ENCODE results near the gene UBE2D2.
A peak's percentile ranks its signal among the peaks of the same experiment; 100 is the strongest.
"Not testable (repeated sequence)": the region's sequence is repeated elsewhere in the genome, so short reads cannot be mapped to it uniquely, and the experiment has no call there.

UBE2D2 gene

GRCh38 chr5:139527090-139527470, 34.1 kb upstream of the UBE2D2 start:
- H3K36me3 ChIP-seq (replicated peaks); DNase-seq (ENCODE audit: low spot score in 2 of 2); H3K4me3 ChIP-seq; in situ Hi-C loops (cut with MboI; ENCODE audit: low sequenced_read_pairs); H3K9me3 ChIP-seq; H3K27me3 ChIP-seq (ENCODE audit: low read depth): not testable (repeated sequence)
- H3K4me1 ChIP-seq, result peaks cover 24% of the 10 kb centered on the region

GRCh38 chr5:139527896-139528467, 33.2 kb upstream of the UBE2D2 start:
- H3K27me3 ChIP-seq (ENCODE audit: low read depth); H3K4me3 ChIP-seq; H3K36me3 ChIP-seq (replicated peaks); H3K9me3 ChIP-seq; DNase-seq (ENCODE audit: low spot score in 2 of 2); in situ Hi-C loops (cut with MboI; ENCODE audit: low sequenced_read_pairs): not testable (repeated sequence)
- peaks cover 24% of the 10 kb centered on the region for H3K4me1 ChIP-seq

GRCh38 chr5:139528695-139529094, 32.4 kb upstream of the UBE2D2 start:
- in situ Hi-C loops (cut with MboI; ENCODE audit: low sequenced_read_pairs); H3K27me3 ChIP-seq (ENCODE audit: low read depth); H3K9me3 ChIP-seq; H3K36me3 ChIP-seq (replicated peaks); DNase-seq (ENCODE audit: low spot score in 2 of 2); H3K4me3 ChIP-seq: not testable (repeated sequence)
- peaks cover 19% of the 10 kb centered on the region for H3K4me1 ChIP-seq

- H3K36me3 ChIP-seq (replicated peaks); H3K27me3 ChIP-seq (ENCODE audit: low read depth); DNase-seq (ENCODE audit: low spot score in 2 of 2); in situ Hi-C loops (cut with MboI; ENCODE audit: low sequenced_read_pairs); H3K4me1 ChIP-seq; H3K4me3 ChIP-seq; H3K9me3 ChIP-seq: not testable (repeated sequence)
These were observed 31.1 kb upstream of the UBE2D2 start for GRCh38 chr5:139530079-139530478.

GRCh38 chr5:139531772-139532169, 29.4 kb upstream of the UBE2D2 start:
- in situ Hi-C loops (cut with MboI; ENCODE audit: low sequenced_read_pairs), result no loop called here
- no peak for DNase-seq (ENCODE audit: low spot score in 2 of 2)
- Histone ChIP-seq H3K27me3 (ENCODE audit: low read depth) (no peaks in the 10 kb centered on the region), H3K9me3 (no peaks in the 10 kb centered on the region), H3K4me3 (no peak overlapping the region), H3K36me3 (replicated peaks) (no peaks in the 10 kb centered on the region), H3K4me1 (0 out of 2 replicates have a peak, but pooled peaks cover 3% of the 10 kb centered on the region)

- in situ Hi-C loops (cut with MboI; ENCODE audit: low sequenced_read_pairs), result no loop called here
- peaks cover 12% of the 10 kb centered on the region for H3K4me1 ChIP-seq
- peak; percentile 81 to 82 for DNase-seq (ENCODE audit: low spot score in 2 of 2)
- H3K36me3 ChIP-seq (replicated peaks), result no peaks in the 10 kb centered on the region
- no peaks in the 10 kb centered on the region for H3K9me3 ChIP-seq
- peak overlapping the region; percentile 4 for H3K4me3 ChIP-seq
- no peaks in the 10 kb centered on the region for H3K27me3 ChIP-seq (ENCODE audit: low read depth)
These were observed 17.6 kb upstream of the UBE2D2 start for GRCh38 chr5:139543423-139543991.

GRCh38 chr5:139546593-139546992, 14.5 kb upstream of the UBE2D2 start:
- H3K9me3 ChIP-seq; H3K36me3 ChIP-seq (replicated peaks); H3K27me3 ChIP-seq (ENCODE audit: low read depth); H3K4me3 ChIP-seq; DNase-seq (ENCODE audit: low spot score in 2 of 2); in situ Hi-C loops (cut with MboI; ENCODE audit: low sequenced_read_pairs): not testable (repeated sequence)
- H3K4me1 ChIP-seq, result peaks cover 12% of the 10 kb centered on the region

GRCh38 chr5:139549162-139549894, 11.8 kb upstream of the UBE2D2 start:
- no peaks in the 10 kb centered on the region for H3K36me3 ChIP-seq (replicated peaks)
- no peaks in the 10 kb centered on the region for H3K9me3 ChIP-seq
- no peak for DNase-seq (ENCODE audit: low spot score in 2 of 2)
- no peaks in the 10 kb centered on the region for H3K27me3 ChIP-seq (ENCODE audit: low read depth)
- peaks cover 5% of the 10 kb centered on the region for H3K4me1 ChIP-seq
- in situ Hi-C loops (cut with MboI; ENCODE audit: low sequenced_read_pairs), result no loop called here
- no peak overlapping the region for H3K4me3 ChIP-seq

- DNase-seq (ENCODE audit: low spot score in 2 of 2); in situ Hi-C loops (cut with MboI; ENCODE audit: low sequenced_read_pairs); H3K36me3 ChIP-seq (replicated peaks): not testable (repeated sequence)
These were observed 10.9 kb upstream of the UBE2D2 start for GRCh38 chr5:139550051-139550872.

GRCh38 chr5:139551191-139551889, 9.8 kb upstream of the UBE2D2 start:
- H3K27me3 ChIP-seq (ENCODE audit: low read depth), result no peaks in the 10 kb centered on the region
- H3K36me3 ChIP-seq (replicated peaks), result no peaks in the 10 kb centered on the region
- peak in 1 of 2 experiments; percentile 52 for DNase-seq (ENCODE audit: low spot score in 2 of 2)
- in situ Hi-C loops (cut with MboI; ENCODE audit: low sequenced_read_pairs), result no loop called here
- no peak overlapping the region for H3K4me3 ChIP-seq
- no peaks in the 10 kb centered on the region for H3K9me3 ChIP-seq
- H3K4me1 ChIP-seq, result peaks cover 3% of the 10 kb centered on the region

More at GRCh38 chr5:139550051-139550872, 10.9 kb upstream of the UBE2D2 start:
- not testable (repeated sequence) for H3K27me3 ChIP-seq (ENCODE audit: low read depth); H3K9me3 ChIP-seq; H3K4me3 ChIP-seq; H3K4me1 ChIP-seq

- no peak for DNase-seq (ENCODE audit: low spot score in 2 of 2)
- Histone ChIP-seq H3K4me3 (no peak overlapping the region), H3K27me3 (ENCODE audit: low read depth) (no peaks in the 10 kb centered on the region), H3K4me1 (peaks cover 3% of the 10 kb centered on the region), H3K9me3 (no peaks in the 10 kb centered on the region), H3K36me3 (replicated peaks) (no peaks in the 10 kb centered on the region)
- in situ Hi-C loops (cut with MboI; ENCODE audit: low sequenced_read_pairs), result no loop called here
These were observed 8.1 kb upstream of the UBE2D2 start for GRCh38 chr5:139552893-139553575.

- no peak for DNase-seq (ENCODE audit: low spot score in 2 of 2)
- H3K4me3 ChIP-seq, result no peak overlapping the region
- in situ Hi-C loops (cut with MboI; ENCODE audit: low sequenced_read_pairs), result no loop called here
- no peaks in the 10 kb centered on the region for H3K36me3 ChIP-seq (replicated peaks)
- no peaks in the 10 kb centered on the region for H3K9me3 ChIP-seq
- no peaks in the 10 kb centered on the region for H3K27me3 ChIP-seq (ENCODE audit: low read depth)
- H3K4me1 ChIP-seq, result peaks cover 3% of the 10 kb centered on the region
These were observed 6.9 kb upstream of the UBE2D2 start for GRCh38 chr5:139554264-139554663.

GRCh38 chr5:139557811-139558210, 3.3 kb upstream of the UBE2D2 start:
- H3K36me3 ChIP-seq (replicated peaks), result no peaks in the 10 kb centered on the region
- peaks cover 4% of the 10 kb centered on the region for H3K4me1 ChIP-seq
- DNase-seq (ENCODE audit: low spot score in 2 of 2), result no peak
- no peaks in the 10 kb centered on the region for H3K9me3 ChIP-seq
- no peak overlapping the region for H3K4me3 ChIP-seq
- in situ Hi-C loops (cut with MboI; ENCODE audit: low sequenced_read_pairs), result no loop called here
- H3K27me3 ChIP-seq (ENCODE audit: low read depth), result no peaks in the 10 kb centered on the region
